ENCODE data around the gene AHRR. TPM values are rescaled to one million over a fixed set of nuclear protein-coding genes. Genes with fewer than 3 reads are reported as not detected.

Gene AHRR
- total and polyA plus RNA-seq, 10 of the 15 experiments (the other 5 are each of a cell fraction or from before 2014, with no cell fraction given), result 0.90 to 35.2 (median 19.2) TPM

GRCh38 chr5:316210-317085 lies 5.1 kb upstream of the AHRR start:
- WGBS (ENCODE audit: insufficient coverage, insufficient replicate concordance, low lambda C conversion rate, missing lambda C conversion rate), result 56% methylated on average over 19 of the region's 19 CpGs
- BruUV-seq (replicated peaks), result no TSS peak
- intact Hi-C loops (cut with micrococcal nuclease; ENCODE audit: unreplicated experiment), result loop anchor here (1.0 to 10.0 kb wide), 4 partner anchors 115 to 576 kb away; partner anchors contain the start of genes BRD9 and TRIP13
- SMC1A ChIA-PET (ENCODE audit: uncharacterized antibody, unreplicated experiment), result interaction anchor here (0.5 to 2.8 kb wide), 26 partner anchors 16 to 1339 kb away, joined by 3 to 33 read pairs (median 3); partner anchors contain the start of gene PDCD6
- H2AFZ ChIP-seq (ENCODE audit: control insufficient read depth, low read depth, low read length), result no peak overlapping the region
- H3K79me2 ChIP-seq (ENCODE audit: control insufficient read depth, insufficient read depth, low read length), result peaks cover 20% of the 10 kb centered on the region
- TF ChIP-seq NBN (IDR thresholded peaks at IDR 0.05) (no peak), SMARCA5 (IDR thresholded peaks at IDR 0.05) (no peak), PRDM15 (CRISPR knock-in tag; IDR thresholded peaks at IDR 0.05) (no peak)
- DNase-seq (ENCODE audit: low read depth, low spot score), result no peak
- POLR2A ChIA-PET, result interaction anchor here (0.6 to 1.5 kb wide), 10 partner anchors 21 to 130 kb away, joined by 3 to 10 read pairs (median 4); partner anchors contain the start of genes EXOC3 and PDCD6
- no peak overlapping the region for H3K27ac ChIP-seq (ENCODE audit: control insufficient read depth, insufficient read depth)
- H3K36me3 ChIP-seq (ENCODE audit: control insufficient read depth in 2 of 2, insufficient read depth in 2 of 2, low read length in 1 of 2), result peaks cover 0 to 24% of the 10 kb centered on the region in 2 experiments; a peak in 3 of 4 replicates
- H3K9me3 ChIP-seq (replicated peaks; ENCODE audit: control insufficient read depth, insufficient read depth, low read length), result no peaks in the 10 kb centered on the region
- peaks cover 23% of the 10 kb centered on the region for H3K4me1 ChIP-seq (ENCODE audit: control insufficient read depth, insufficient read depth, low read length)
- CTCF ChIA-PET, result interaction anchor here (0.6 to 6.6 kb wide), 41 partner anchors 17 to 819 kb away, joined by 3 to 126 read pairs (median 4); partner anchors contain the start of gene PDCD6
- H3K27me3 ChIP-seq (replicated peaks in 1 of 2; ENCODE audit: control insufficient read depth in 2 of 2, insufficient read depth in 2 of 2, low read length in 1 of 2), result no peaks in the 10 kb centered on the region
- H4K20me1 ChIP-seq (ENCODE audit: control insufficient read depth, insufficient read depth), result no peaks in the 10 kb centered on the region
- H3K9ac ChIP-seq (ENCODE audit: control insufficient read depth, insufficient read depth, low read length), result no peak overlapping the region
- no peak overlapping the region for H3K4me2 ChIP-seq (ENCODE audit: control insufficient read depth, insufficient read depth)
- in situ Hi-C loops (cut with MboI), result loop anchor here (5.0 kb wide), 1 partner anchor 121 kb away; no protein-coding TSS in a partner anchor
- no peak for FAIRE-seq
- RAD21 ChIA-PET (ENCODE audit: unreplicated experiment), result interaction anchor here (0.6 to 4.1 kb wide), 40 partner anchors 17 to 587 kb away, joined by 3 to 82 read pairs (median 6); partner anchors contain the start of genes EXOC3 and PDCD6
- no peak overlapping the region for H3K4me3 ChIP-seq
- ATAC-seq, result peak; percentile 15

Data from GM12878 (cell line).